Neural cell (in vitro differentiated cells): ENCODE data around the gene LNP1. TPM values are rescaled to one million over a fixed set of nuclear protein-coding genes. Genes with fewer than 3 reads are reported as not detected.

ENCODE experiments used
- H2AFZ ChIP-seq: fragments of 200-600, 300-800 bp; sonication (generic), shearing (Covaris generic); 2 replicates; pipeline ENCODE4 v1.6.0; 2014; ENCODE audit warnings: low read depth, mild to moderate bottlenecking, antibody characterized with exemption, low read length, moderate library complexity
- H3F3A ChIP-seq: fragments of 200-600 bp; shearing (Covaris generic); 2 replicates; pipeline ENCODE4 v1.6.1; 2016; ENCODE audit warnings: mild to moderate bottlenecking, moderate library complexity, mixed read lengths, antibody characterized with exemption, low read length; ENCODE audit not compliant: insufficient read depth, poor library complexity, severe bottlenecking
- H3K27ac ChIP-seq: fragments of 200-600, 300-800 bp; sonication (generic), shearing (Covaris generic); 2 replicates; pipeline ENCODE4 v1.5.1; 2014; ENCODE audit warnings: mild to moderate bottlenecking, low read length, moderate library complexity
- H3K27me3 ChIP-seq: fragments of 300-800, 200-600 bp; sonication (generic), shearing (Covaris generic); 2 replicates; pipeline ENCODE4 v1.6.0; 2014; ENCODE audit warnings: mild to moderate bottlenecking, low read depth, low read length, moderate library complexity; ENCODE audit not compliant: insufficient read depth
- H3K36me3 ChIP-seq: fragments of 300-800, 200-600 bp; sonication (generic), shearing (Covaris generic); 2 replicates; pipeline ENCODE4 v1.5.1; 2014; ENCODE audit warnings: mild to moderate bottlenecking, antibody characterized with exemption, low read length, moderate library complexity; ENCODE audit not compliant: insufficient read depth
- H3K4me2 ChIP-seq: fragments of 300-800, 200-600 bp; sonication (generic), shearing (Covaris generic); 2 replicates; pipeline ENCODE4 v1.6.0; 2014; ENCODE audit warnings: mild to moderate bottlenecking, low read length
- H3K4me3 ChIP-seq: fragments of 300-800, 200-600 bp; sonication (generic), shearing (Covaris generic); 2 replicates; pipeline ENCODE4 v1.5.1; 2014; ENCODE audit warnings: mild to moderate bottlenecking, low read length, moderate library complexity
- H3K79me2 ChIP-seq: fragments of 200-600 bp; shearing (Covaris generic); replicated peaks from 2 replicates; pipeline ENCODE4 v1.6.0; 2014; ENCODE audit warnings: mild to moderate bottlenecking, low read length, moderate library complexity; ENCODE audit not compliant: insufficient read depth
- H3K9ac ChIP-seq: fragments of 300-800, 200-600 bp; sonication (generic), shearing (Covaris generic); 2 replicates; pipeline ENCODE4 v1.6.1; 2016; ENCODE audit warnings: mild to moderate bottlenecking, low read length, mixed read lengths
- H3K9me2 ChIP-seq: fragments of 200-600 bp; shearing (Covaris generic); 2 replicates; pipeline ENCODE4 v1.6.1; 2016; ENCODE audit warnings: mild to moderate bottlenecking, low read length, mixed read lengths; ENCODE audit not compliant: insufficient read depth
- H3K9me3 ChIP-seq: fragments of 200-600, 300-800 bp; sonication (generic), shearing (Covaris generic); 2 replicates; pipeline ENCODE4 v1.6.1; 2016; ENCODE audit warnings: mild to moderate bottlenecking, mixed run types, low read length, moderate library complexity, mixed read lengths
- H4K20me1 ChIP-seq: fragments of 200-600 bp; shearing (Covaris generic); 2 replicates; pipeline ENCODE4 v1.6.1; 2016; ENCODE audit warnings: mild to moderate bottlenecking, mixed run types; ENCODE audit not compliant: insufficient read depth
- EP300 ChIP-seq: fragments of 450-650 bp; conservative IDR thresholded peaks from 2 replicates; pipeline ENCODE4 v1.6.1; 2014; ENCODE audit warnings: antibody characterized with exemption, mild to moderate bottlenecking, moderate library complexity; ENCODE audit not compliant: poor library complexity, severe bottlenecking
- EZH2 ChIP-seq: fragments of 200-600, 300-800 bp; shearing (Covaris generic), sonication (generic); IDR thresholded peaks from 2 replicates; pipeline ENCODE4 v1.6.1; 2014; ENCODE audit warnings: antibody characterized with exemption, low read length, borderline replicate concordance, mild to moderate bottlenecking; ENCODE audit not compliant: insufficient read depth, poor library complexity, severe bottlenecking
- MXI1 ChIP-seq: fragments of 450-650 bp; conservative IDR thresholded peaks from 2 replicates; pipeline ENCODE4 v1.6.1; 2014; ENCODE audit warnings: antibody characterized with exemption, mild to moderate bottlenecking; ENCODE audit not compliant: poor library complexity, severe bottlenecking
- POLR2AphosphoS5 ChIP-seq: IDR thresholded peaks from 2 replicates; pipeline ENCODE4 v1.6.1; 2012
- RAD21 ChIP-seq: fragments of 450-650 bp; conservative IDR thresholded peaks from 2 replicates; pipeline ENCODE4 v1.6.1; 2014; ENCODE audit warnings: antibody characterized with exemption, mild to moderate bottlenecking, moderate library complexity
- SMC3 ChIP-seq: fragments of 450-650 bp; conservative IDR thresholded peaks from 2 replicates; pipeline ENCODE4 v1.6.1; 2014; ENCODE audit warnings: antibody characterized with exemption, mild to moderate bottlenecking, moderate library complexity; ENCODE audit not compliant: poor library complexity
- TAF1 ChIP-seq: IDR thresholded peaks from 2 replicates; pipeline ENCODE4 v1.6.1; 2012; ENCODE audit warnings: low read depth
- polyA plus RNA-seq: library from polyadenylated mRNA; depleted of rRNA; stranded (reverse); fragments of >200 nt; gene quantifications from 2 replicates; pipeline ENCODE4 v1.2.3, GENCODE V29; 2014
- TF ChIP-seq, protein P1 (sequence below): fragments of 450-650 bp; IDR thresholded peaks from 2 replicates; pipeline ENCODE4 v1.5.1; 2014; ENCODE audit warnings: antibody characterized with exemption, mild to moderate bottlenecking, moderate library complexity; ENCODE audit not compliant: poor library complexity, severe bottlenecking
- TF ChIP-seq, protein P2 (sequence below): IDR thresholded peaks from 2 replicates; pipeline ENCODE4 v1.6.1; 2012; ENCODE audit warnings: borderline replicate concordance

Gene LNP1
- polyA plus RNA-seq, 1 donor from 2014 or later: 19.2 TPM

DNA sequence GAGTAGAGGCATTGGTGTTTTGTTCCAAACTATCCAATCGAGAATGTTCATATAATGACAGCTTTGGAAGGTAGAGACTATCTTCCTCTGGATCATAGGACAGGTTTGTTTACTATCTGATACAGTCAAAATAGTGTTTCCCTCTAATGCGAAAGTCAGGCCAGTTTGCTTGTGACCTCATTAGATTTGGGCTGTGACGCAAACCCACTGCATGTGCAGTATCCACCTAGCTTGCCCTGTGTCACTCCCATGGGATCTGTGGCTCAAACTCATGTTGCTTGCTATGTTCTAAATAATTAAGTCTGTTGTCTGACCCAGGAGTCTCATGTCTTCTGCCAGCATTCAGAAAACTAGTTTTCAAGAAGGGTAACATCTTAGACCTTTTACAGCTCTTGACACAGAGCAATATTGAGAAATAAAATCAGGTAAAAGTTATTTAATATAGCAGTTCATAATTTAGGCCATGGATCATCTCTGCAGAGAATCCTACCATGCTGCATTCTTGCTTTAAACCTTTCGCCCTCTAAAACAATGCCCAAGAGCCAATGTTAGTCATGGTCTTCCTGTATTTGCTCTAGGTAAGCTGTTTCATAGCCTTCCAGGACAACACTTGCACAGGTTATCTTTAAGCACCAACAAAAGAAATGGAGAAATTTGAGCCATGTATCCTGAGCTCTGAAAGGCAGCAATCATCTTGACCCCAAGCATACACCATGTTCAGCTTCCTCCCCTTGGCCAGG is 40.4 kb upstream of the LNP1 start:
- Histone ChIP-seq H3K36me3 (peaks cover 11% of the 10 kb centered on the region), H3K4me2 (no peak overlapping the region)

DNA sequence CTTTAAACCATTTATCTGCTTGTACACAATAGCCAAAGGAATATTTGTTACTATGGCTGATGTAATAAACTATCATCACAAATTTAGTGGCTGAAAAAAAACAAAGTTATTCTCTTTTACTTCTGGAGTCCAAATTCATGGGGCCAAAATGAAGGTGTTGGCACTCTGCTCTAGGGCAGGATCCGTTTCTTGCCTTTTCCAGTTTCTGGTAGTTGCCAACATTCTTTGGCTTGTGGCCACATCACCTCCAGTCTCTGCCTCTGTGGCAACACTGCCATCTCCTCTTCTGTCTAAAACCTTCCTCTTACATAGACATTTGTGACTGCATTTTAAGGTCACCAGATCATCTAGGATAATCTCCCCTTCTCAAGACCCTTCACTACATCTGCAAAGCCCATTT is 39.4 kb upstream of the LNP1 start:
- peaks cover 11% of the 10 kb centered on the region for H3K36me3 ChIP-seq

More for the DNA sequence above, 40.4 kb upstream of the LNP1 start:
- TF ChIP-seq POLR2AphosphoS5: no peak
- no peak for TF ChIP-seq RAD21
- TF ChIP-seq EZH2: no peak
- TF ChIP-seq EP300: no peak
- TF ChIP-seq TAF1: no peak
- TF ChIP-seq, protein P1, sequence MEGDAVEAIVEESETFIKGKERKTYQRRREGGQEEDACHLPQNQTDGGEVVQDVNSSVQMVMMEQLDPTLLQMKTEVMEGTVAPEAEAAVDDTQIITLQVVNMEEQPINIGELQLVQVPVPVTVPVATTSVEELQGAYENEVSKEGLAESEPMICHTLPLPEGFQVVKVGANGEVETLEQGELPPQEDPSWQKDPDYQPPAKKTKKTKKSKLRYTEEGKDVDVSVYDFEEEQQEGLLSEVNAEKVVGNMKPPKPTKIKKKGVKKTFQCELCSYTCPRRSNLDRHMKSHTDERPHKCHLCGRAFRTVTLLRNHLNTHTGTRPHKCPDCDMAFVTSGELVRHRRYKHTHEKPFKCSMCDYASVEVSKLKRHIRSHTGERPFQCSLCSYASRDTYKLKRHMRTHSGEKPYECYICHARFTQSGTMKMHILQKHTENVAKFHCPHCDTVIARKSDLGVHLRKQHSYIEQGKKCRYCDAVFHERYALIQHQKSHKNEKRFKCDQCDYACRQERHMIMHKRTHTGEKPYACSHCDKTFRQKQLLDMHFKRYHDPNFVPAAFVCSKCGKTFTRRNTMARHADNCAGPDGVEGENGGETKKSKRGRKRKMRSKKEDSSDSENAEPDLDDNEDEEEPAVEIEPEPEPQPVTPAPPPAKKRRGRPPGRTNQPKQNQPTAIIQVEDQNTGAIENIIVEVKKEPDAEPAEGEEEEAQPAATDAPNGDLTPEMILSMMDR: no peak
- no peak for TF ChIP-seq MXI1
- TF ChIP-seq, protein P2, sequence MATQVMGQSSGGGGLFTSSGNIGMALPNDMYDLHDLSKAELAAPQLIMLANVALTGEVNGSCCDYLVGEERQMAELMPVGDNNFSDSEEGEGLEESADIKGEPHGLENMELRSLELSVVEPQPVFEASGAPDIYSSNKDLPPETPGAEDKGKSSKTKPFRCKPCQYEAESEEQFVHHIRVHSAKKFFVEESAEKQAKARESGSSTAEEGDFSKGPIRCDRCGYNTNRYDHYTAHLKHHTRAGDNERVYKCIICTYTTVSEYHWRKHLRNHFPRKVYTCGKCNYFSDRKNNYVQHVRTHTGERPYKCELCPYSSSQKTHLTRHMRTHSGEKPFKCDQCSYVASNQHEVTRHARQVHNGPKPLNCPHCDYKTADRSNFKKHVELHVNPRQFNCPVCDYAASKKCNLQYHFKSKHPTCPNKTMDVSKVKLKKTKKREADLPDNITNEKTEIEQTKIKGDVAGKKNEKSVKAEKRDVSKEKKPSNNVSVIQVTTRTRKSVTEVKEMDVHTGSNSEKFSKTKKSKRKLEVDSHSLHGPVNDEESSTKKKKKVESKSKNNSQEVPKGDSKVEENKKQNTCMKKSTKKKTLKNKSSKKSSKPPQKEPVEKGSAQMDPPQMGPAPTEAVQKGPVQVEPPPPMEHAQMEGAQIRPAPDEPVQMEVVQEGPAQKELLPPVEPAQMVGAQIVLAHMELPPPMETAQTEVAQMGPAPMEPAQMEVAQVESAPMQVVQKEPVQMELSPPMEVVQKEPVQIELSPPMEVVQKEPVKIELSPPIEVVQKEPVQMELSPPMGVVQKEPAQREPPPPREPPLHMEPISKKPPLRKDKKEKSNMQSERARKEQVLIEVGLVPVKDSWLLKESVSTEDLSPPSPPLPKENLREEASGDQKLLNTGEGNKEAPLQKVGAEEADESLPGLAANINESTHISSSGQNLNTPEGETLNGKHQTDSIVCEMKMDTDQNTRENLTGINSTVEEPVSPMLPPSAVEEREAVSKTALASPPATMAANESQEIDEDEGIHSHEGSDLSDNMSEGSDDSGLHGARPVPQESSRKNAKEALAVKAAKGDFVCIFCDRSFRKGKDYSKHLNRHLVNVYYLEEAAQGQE: no peak
- no peak for TF ChIP-seq SMC3
- Histone ChIP-seq H3K27ac (no peak overlapping the region), H3K79me2 (no peaks in the 10 kb centered on the region), H4K20me1 (no peaks in the 10 kb centered on the region), H3K27me3 (no peaks in the 10 kb centered on the region), H3F3A (no peaks in the 10 kb centered on the region), H3K9me3 (peaks cover 5% of the 10 kb centered on the region), H2AFZ (no peak overlapping the region), H3K9me2 (no peaks in the 10 kb centered on the region), H3K4me3 (no peak overlapping the region), H3K9ac (no peak overlapping the region)

More for the DNA sequence above, 39.4 kb upstream of the LNP1 start:
- TF ChIP-seq TAF1 (no peak), SMC3 (no peak), EZH2 (no peak)
- H3K9me2 ChIP-seq: no peaks in the 10 kb centered on the region
- H4K20me1 ChIP-seq: no peaks in the 10 kb centered on the region
- H3K27ac ChIP-seq: no peak overlapping the region
- H3K4me3 ChIP-seq: no peak overlapping the region
- H2AFZ ChIP-seq: no peak overlapping the region
- H3K9me3 ChIP-seq: peaks cover 5% of the 10 kb centered on the region
- no peaks in the 10 kb centered on the region for H3K79me2 ChIP-seq
- no peaks in the 10 kb centered on the region for H3K27me3 ChIP-seq
- no peak overlapping the region for H3K4me2 ChIP-seq
- H3K9ac ChIP-seq: no peak overlapping the region
- no peaks in the 10 kb centered on the region for H3F3A ChIP-seq
